GM21526 (cell line): ENCODE data around the gene DOLPP1.

ENCODE experiments used
- ATAC-seq: cut with Tn5 transposase; IDR thresholded peaks from one replicate; pipeline ENCODE4 v1.9.1; 2021; ENCODE audit warnings: moderate library complexity; ENCODE audit not compliant: unreplicated experiment, low FRiP score

The DOLPP1 gene

GRCh38 chr9:129093602-129094386 lies 12.9 kb downstream of the DOLPP1 start:
- ATAC-seq, result no peak

GRCh38 chr9:129094387-129095169 lies 13.7 kb downstream of the DOLPP1 start:
- no peak for ATAC-seq

GRCh38 chr9:129095170-129095667 lies 14.3 kb downstream of the DOLPP1 start:
- ATAC-seq, result no peak

- no peak for ATAC-seq
These were observed 15.0 kb downstream of the DOLPP1 start for GRCh38 chr9:129095908-129096307.

- no peak for ATAC-seq
These were observed 16.9 kb downstream of the DOLPP1 start for GRCh38 chr9:129097671-129098306.

- no peak for ATAC-seq
These were observed 17.4 kb downstream of the DOLPP1 start for GRCh38 chr9:129098328-129098727.

GRCh38 chr9:129100383-129101169 lies 19.7 kb downstream of the DOLPP1 start:
- ATAC-seq, result no peak

GRCh38 chr9:129101279-129101678 lies 20.4 kb downstream of the DOLPP1 start:
- no peak for ATAC-seq

- ATAC-seq, result no peak
These were observed 21.2 kb downstream of the DOLPP1 start for GRCh38 chr9:129102095-129102525.

GRCh38 chr9:129102791-129103594 lies 22.1 kb downstream of the DOLPP1 start:
- no peak for ATAC-seq

GRCh38 chr9:129103595-129103965 lies 22.7 kb downstream of the DOLPP1 start:
- ATAC-seq, result no peak

- ATAC-seq, result no peak
These were observed 23.1 kb downstream of the DOLPP1 start for GRCh38 chr9:129104051-129104450.

GRCh38 chr9:129105857-129106694 lies 25.2 kb downstream of the DOLPP1 start:
- no peak for ATAC-seq

GRCh38 chr9:129107651-129108050 lies 26.7 kb downstream of the DOLPP1 start:
- no peak for ATAC-seq

GRCh38 chr9:129108083-129108804 lies 27.3 kb downstream of the DOLPP1 start:
- no peak for ATAC-seq

- ATAC-seq, result no peak
These were observed 28.1 kb downstream of the DOLPP1 start for GRCh38 chr9:129108805-129109536.

- ATAC-seq, result no peak
These were observed 28.6 kb downstream of the DOLPP1 start for GRCh38 chr9:129109537-129109903.
